ENCODE results near the gene ANKEF1. TPM values are rescaled to one million over a fixed set of nuclear protein-coding genes. Genes with fewer than 3 reads are reported as not detected.
A peak's percentile ranks its signal among the peaks of the same experiment; 100 is the strongest.

Gene ANKEF1
- polyA plus RNA-seq (ENCODE audit: insufficient read length in 4 of 4): 10 to 100 TPM in 1 of 4 donors, 1 to 10 TPM in 3; 7.6 to 10.3 (median 8.7) TPM

- peak; percentile 45 to 58 (median 51) for DNase-seq (ENCODE audit: low read depth in 4 of 4, low spot score in 3 of 4)
Measured at GRCh38 chr20:10034717-10035571, at the start of gene ANKEF1. Gene ANKEF1 (plus strand): TSS chr20:10034987. CDS start chr20:10038302, 3,315 bp downstream.

DNA sequence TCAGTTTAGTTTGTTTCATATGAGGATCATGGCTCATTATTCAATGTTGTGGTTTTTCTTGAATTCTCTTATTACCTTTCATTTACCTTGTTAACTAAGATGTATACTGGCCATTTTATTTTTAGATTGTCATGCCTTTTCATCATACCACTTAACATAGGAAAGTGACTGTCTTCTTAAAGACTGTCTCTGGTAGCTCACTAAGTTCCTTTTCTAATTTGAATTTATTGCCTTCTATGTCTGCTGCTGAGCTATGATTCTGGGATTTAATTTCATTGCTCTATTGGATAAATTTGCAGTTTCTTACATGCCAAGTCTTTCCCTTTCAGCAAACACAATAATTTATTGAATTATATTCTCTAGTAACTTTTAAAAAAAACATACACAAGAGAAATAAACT, 49.5 kb upstream of the ANKEF1 start:
- DNase-seq (ENCODE audit: low read depth in 4 of 4, low spot score in 3 of 4): no peak

- DNase-seq (ENCODE audit: low read depth in 4 of 4, low spot score in 3 of 4): no peak
Measured at GRCh38 chr20:9985773-9986172, 49.0 kb upstream of the ANKEF1 start.

DNA sequence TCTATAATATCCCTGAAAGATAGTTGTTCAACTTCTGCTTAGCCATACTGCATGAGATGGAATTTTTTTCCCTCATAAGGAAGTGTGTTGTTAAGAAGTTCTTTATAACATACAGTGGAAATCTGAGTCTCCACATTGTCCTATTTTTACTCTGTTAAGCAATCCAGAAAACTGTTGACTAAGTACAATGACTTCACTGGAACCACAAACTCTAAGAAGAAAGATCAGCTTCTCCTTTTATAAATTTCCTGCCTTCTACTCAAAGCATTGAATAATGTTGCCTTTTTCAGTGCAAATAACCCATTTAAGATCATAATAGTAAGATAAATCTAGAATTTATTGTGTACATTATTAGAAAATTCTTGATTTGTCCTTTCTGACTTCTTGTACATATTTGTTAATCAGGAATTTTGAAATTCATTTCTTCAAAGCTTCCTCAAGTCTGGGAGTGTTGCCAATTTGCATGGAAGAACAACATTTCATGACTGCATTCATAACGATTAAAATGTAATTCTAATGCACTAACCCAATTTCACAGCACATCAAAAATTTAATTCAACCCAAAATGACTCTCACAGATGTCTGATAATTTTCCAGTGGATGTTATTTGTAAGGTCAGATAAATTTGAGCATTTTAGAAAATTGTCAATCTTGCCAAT, 45.6 kb upstream of the ANKEF1 start:
- DNase-seq (ENCODE audit: low read depth in 4 of 4, low spot score in 3 of 4): no peak

DNA sequence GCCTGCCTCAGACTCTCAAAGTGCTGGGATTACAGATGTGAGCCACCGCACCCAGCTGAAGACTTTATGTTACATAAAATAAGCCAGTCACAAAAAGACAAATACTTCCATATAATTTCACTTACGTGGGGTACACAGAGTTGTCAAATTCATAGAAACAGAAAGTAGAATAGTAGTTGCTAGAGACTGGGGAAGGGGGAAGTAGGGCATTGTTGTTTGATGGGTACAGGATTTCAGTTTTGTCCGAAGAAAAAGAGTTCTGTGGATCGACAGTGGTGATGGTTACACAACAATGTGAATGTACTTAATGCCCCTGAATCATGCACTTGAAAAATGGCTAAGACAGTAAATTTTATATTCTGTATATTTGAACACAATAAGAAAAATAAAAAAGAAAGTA, 41.6 kb upstream of the ANKEF1 start:
- DNase-seq (ENCODE audit: low read depth in 4 of 4, low spot score in 3 of 4): no peak

DNA sequence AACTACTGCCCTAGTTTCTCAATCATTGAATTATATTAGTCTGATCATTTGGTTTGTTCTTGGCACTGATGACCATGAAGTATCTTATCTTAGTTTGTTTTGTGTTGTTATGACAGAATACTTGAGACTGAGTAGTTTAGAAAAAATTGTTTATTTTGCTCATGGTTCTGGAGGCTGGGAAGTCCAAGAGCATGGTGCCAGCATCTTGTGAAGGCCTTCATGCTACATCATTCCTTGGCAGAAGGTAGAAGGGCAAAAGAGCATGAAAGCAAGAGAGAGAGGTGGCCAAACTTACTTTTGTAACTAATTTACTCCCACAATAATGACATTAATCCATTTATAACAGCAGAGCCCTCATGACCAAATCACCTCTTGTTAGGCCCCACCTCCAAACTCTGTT, 40.1 kb upstream of the ANKEF1 start:
- DNase-seq (ENCODE audit: low read depth in 4 of 4, low spot score in 3 of 4): no peak

GRCh38 chr20:9995510-9996272, 39.1 kb upstream of the ANKEF1 start:
- no peak for DNase-seq (ENCODE audit: low read depth in 4 of 4, low spot score in 3 of 4)

- no peak for DNase-seq (ENCODE audit: low read depth in 4 of 4, low spot score in 3 of 4)
Measured at GRCh38 chr20:9996944-9997343, 37.8 kb upstream of the ANKEF1 start.

- DNase-seq (ENCODE audit: low read depth in 4 of 4, low spot score in 3 of 4): no peak
Measured at GRCh38 chr20:9999645-10000044, 35.1 kb upstream of the ANKEF1 start.

DNA sequence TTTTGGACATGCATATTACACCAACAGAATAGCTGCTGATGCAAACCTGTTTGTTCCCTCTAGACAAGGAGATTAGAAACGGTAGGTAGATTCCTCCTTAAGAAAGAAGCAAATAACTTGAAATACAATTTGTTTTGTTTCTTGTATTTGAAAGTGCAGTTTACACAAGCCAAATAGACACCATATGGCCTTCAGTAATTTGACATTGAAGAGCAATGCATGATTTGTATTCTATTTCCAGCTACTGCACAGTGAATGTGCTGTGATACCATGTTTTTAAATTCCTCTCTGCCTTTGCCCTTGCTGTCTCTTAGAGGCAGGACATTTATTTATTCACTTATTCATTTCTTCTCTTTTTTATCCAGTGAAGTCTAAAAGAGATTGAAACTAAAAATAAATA, 31.9 kb upstream of the ANKEF1 start:
- DNase-seq (ENCODE audit: low read depth in 4 of 4, low spot score in 3 of 4): no peak

GRCh38 chr20:10004900-10005299, 29.9 kb upstream of the ANKEF1 start:
- no peak for DNase-seq (ENCODE audit: low read depth in 4 of 4, low spot score in 3 of 4)

DNA sequence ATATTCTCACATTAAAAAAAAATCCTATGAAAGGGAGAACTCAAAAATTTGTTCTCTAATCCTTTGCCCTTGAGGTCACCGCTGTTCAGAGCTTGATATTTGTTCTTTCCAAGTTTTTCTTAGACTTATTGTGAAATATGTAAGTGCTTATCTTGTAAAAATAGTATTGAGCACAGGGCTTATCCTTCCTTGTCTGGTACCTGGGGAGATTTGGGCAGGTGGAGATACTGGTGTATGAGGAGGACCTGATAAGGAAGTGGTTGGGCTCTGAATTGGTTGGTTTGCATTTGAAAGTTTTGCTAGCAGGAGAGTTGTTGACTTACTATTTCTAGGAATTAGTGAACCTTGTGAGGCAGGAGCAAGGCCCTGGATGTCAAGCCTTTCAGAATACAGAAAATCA, 28.9 kb upstream of the ANKEF1 start:
- DNase-seq (ENCODE audit: low read depth in 4 of 4, low spot score in 3 of 4): no peak

DNA sequence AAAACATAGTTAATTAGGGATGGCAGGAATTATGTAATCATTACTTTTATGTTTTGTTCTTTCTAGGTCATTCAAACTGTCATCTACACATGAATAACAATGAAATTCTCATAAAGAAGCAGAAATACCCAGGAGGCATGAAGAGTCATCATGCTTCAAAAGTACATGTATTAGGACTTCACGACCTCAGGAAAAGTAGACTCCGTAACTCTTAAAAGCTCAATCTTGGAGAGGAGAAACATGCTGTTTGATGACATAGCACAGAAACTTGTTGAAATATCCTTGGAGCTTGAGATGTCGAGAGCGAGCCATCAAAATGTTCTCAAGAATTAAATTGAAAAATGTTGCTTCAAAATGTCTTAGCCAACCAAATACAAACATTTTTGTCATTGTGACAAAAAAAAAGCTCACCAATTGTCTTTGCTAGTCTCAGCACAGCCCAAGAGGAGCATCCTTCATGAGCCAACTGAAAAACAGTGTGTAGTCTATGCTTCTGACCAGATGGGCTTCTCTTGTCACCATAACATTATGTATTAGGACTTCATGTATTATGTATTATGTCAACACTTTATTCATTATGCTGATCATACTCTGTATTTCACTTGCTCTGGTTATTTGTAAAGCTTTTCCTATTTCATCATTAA, 28.2 kb upstream of the ANKEF1 start:
- no peak for DNase-seq (ENCODE audit: low read depth in 4 of 4, low spot score in 3 of 4)

DNA sequence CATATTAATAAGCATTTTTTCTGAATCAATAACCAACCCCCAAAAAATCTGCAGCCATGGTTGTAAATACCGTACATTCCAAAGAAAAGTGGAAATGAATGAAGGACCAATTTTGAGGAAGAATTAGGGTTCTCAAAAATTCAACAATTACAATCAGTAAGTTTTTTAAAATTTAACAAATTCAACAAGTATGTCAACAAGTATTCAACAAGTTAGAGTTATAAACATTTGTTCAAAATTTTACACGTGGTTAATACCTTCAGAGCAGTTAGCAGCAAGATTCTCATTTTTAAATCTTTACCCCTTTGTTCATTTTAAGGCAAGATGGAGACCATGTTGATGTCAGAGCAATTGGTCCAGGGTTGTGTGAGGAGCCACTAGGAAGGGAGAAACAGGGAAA, 27.6 kb upstream of the ANKEF1 start:
- no peak for DNase-seq (ENCODE audit: low read depth in 4 of 4, low spot score in 3 of 4)

DNA sequence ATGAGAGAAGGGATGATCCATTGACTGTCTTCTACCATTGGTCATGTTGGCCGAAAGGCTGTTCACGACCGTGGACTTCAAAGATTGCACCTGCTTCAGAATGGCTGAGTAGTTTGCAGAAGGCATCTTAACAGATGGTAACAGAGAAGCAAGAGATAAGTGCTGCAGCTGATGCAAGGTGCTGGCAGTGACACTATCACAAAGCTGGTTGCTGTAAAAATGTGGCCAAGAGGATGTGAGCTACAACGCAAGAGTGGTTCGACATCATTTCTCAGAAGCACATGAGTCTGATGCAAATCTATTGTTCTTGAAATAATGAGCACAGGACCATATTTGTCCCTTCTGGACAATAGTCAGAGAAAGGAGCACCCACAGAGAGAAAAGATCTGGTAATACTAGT, 27.0 kb upstream of the ANKEF1 start:
- DNase-seq (ENCODE audit: low read depth in 4 of 4, low spot score in 3 of 4): no peak

GRCh38 chr20:10012464-10012863, 22.3 kb upstream of the ANKEF1 start:
- DNase-seq (ENCODE audit: low read depth in 4 of 4, low spot score in 3 of 4): no peak

- DNase-seq (ENCODE audit: low read depth in 4 of 4, low spot score in 3 of 4): no peak
Measured at GRCh38 chr20:10014431-10014830, 20.4 kb upstream of the ANKEF1 start.

- no peak for DNase-seq (ENCODE audit: low read depth in 4 of 4, low spot score in 3 of 4)
Measured at GRCh38 chr20:10020937-10021336, 13.8 kb upstream of the ANKEF1 start.

GRCh38 chr20:10022625-10023024, 12.2 kb upstream of the ANKEF1 start:
- DNase-seq (ENCODE audit: low read depth in 4 of 4, low spot score in 3 of 4): no peak

DNA sequence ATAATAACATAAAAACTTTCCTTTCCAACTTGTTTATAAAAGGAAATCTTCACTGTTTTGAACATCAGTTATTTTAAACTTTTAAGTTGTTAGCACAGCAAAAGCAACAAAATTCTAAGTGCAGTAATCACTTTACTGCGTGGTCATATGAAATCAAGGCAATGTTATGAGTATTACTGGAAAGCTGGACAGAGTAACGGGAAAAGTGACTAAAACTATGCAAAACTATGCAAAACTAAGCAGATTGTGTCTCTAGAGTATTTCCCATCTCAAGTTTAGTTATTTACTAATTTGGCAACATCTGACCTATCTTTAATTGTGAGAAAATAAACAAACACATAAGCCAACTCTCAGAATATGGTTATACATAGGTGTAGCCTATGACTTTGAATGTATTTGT, 10.9 kb upstream of the ANKEF1 start:
- DNase-seq (ENCODE audit: low read depth in 4 of 4, low spot score in 3 of 4): no peak

Measured in right renal pelvis (tissue), 4 donors.